HepG2 (cell line): ENCODE measurements around the gene TXNL4B. TPM values are rescaled to one million over a fixed set of nuclear protein-coding genes. Genes with fewer than 3 reads are reported as not detected.
A peak's percentile ranks its signal among the peaks of the same experiment; 100 is the strongest.

Experiments
- FOXO1 ChIP-seq: sonication (generic); formaldehyde crosslinking; IDR thresholded peaks from 2 replicates; pipeline ENCODE4 v1.4.0; 2020; ENCODE audit warnings: missing genetic modification reagents
- ISX ChIP-seq: sonication (generic); formaldehyde crosslinking; conservative IDR thresholded peaks from 2 replicates; pipeline ENCODE4 v1.5.0; 2020; ENCODE audit warnings: missing genetic modification reagents
- KLF13 ChIP-seq: sonication (generic); formaldehyde crosslinking; IDR thresholded peaks from 2 replicates; pipeline ENCODE4 v1.4.0; 2020; ENCODE audit warnings: mild to moderate bottlenecking, missing genetic modification reagents
- MLXIP ChIP-seq: sonication (generic); formaldehyde crosslinking; IDR thresholded peaks from 2 replicates; pipeline ENCODE4 v1.9.0; 2021; ENCODE audit warnings: missing genetic modification reagents, borderline replicate concordance
- MTF1 ChIP-seq: sonication (generic); formaldehyde crosslinking; IDR thresholded peaks from 2 replicates; pipeline ENCODE4 v1.5.0; 2020; ENCODE audit warnings: missing genetic modification reagents
- SNAPC4 ChIP-seq: sonication (generic); formaldehyde crosslinking; IDR thresholded peaks from 2 replicates; pipeline ENCODE4 v1.4.0; 2020; ENCODE audit warnings: mild to moderate bottlenecking, missing genetic modification reagents
- ZFP1 ChIP-seq: IDR thresholded peaks from 2 replicates; pipeline ENCODE4 v1.6.1; 2016
- ZFYVE20 ChIP-seq: sonication (generic); formaldehyde crosslinking; IDR thresholded peaks from 2 replicates; pipeline ENCODE4 v1.8.0; 2023; ENCODE audit warnings: low read depth, mild to moderate bottlenecking, moderate library complexity, missing genetic modification reagents, borderline replicate concordance
- ZNF136 ChIP-seq: sonication (generic); formaldehyde crosslinking; IDR thresholded peaks from 2 replicates; pipeline ENCODE4 v1.8.1; 2022; ENCODE audit warnings: low read depth, mild to moderate bottlenecking, moderate library complexity, missing genetic modification reagents
- ZNF138 ChIP-seq: sonication (generic); formaldehyde crosslinking; IDR thresholded peaks from 2 replicates; pipeline ENCODE4 v1.5.0; 2020; ENCODE audit warnings: mild to moderate bottlenecking, low read depth, missing genetic modification reagents
- ZNF230 ChIP-seq: sonication (generic); formaldehyde crosslinking; IDR thresholded peaks from 2 replicates; pipeline ENCODE4 v1.4.0; 2020; ENCODE audit warnings: mild to moderate bottlenecking, missing genetic modification reagents
- ZNF430 ChIP-seq: sonication (generic); formaldehyde crosslinking; IDR thresholded peaks from 2 replicates; pipeline ENCODE4 v1.9.0; 2021; ENCODE audit warnings: mild to moderate bottlenecking, missing genetic modification reagents
- ZNF460 ChIP-seq: sonication (generic); formaldehyde crosslinking; IDR thresholded peaks from 2 replicates; pipeline ENCODE4 v1.5.1; 2020; ENCODE audit warnings: missing genetic modification reagents, mild to moderate bottlenecking, borderline replicate concordance
- ZNF484 ChIP-seq: sonication (generic); formaldehyde crosslinking; IDR thresholded peaks from 2 replicates; pipeline ENCODE4 v1.5.1; 2020; ENCODE audit warnings: mild to moderate bottlenecking, low read depth, missing genetic modification reagents, borderline replicate concordance
- ZNF557 ChIP-seq: sonication (generic); formaldehyde crosslinking; IDR thresholded peaks from 2 replicates; pipeline ENCODE4 v1.4.0; 2020; ENCODE audit warnings: missing genetic modification reagents
- ZNF687 ChIP-seq: sonication (generic); formaldehyde crosslinking; IDR thresholded peaks from 2 replicates; pipeline ENCODE4 v1.5.1; 2020; ENCODE audit warnings: mild to moderate bottlenecking, missing genetic modification reagents, moderate library complexity
- ZNF720 ChIP-seq: sonication (generic); formaldehyde crosslinking; IDR thresholded peaks from 2 replicates; pipeline ENCODE4 v1.4.0; 2020; ENCODE audit warnings: missing genetic modification reagents
- ZNF75D ChIP-seq: sonication (generic); formaldehyde crosslinking; IDR thresholded peaks from 2 replicates; pipeline ENCODE4 v1.8.1; 2023; ENCODE audit warnings: missing genetic modification reagents, mild to moderate bottlenecking, borderline replicate concordance
- ZNF772 ChIP-seq: sonication (generic); formaldehyde crosslinking; IDR thresholded peaks from 2 replicates; pipeline ENCODE4 v1.5.0; 2020; ENCODE audit warnings: mild to moderate bottlenecking, missing genetic modification reagents
- polyA plus RNA-seq, 8 experiments: library from polyadenylated mRNA; depleted of rRNA in 3 of 8; stranded (reverse) in 7 of 8; unstranded in 1 of 8; fragments of >200 nt; fragmentation: Illumina TruSeq in 4 of 8; extraction: Trizol in 4 of 8; gene quantifications; 2 replicates each; pipeline versions ENCODE4 v1.2.1 to v1.2.3, GENCODE V29; 2011 to 2016; ENCODE audit warnings: low read depth in 4 of 8, missing spikeins in 1 of 8, mixed read lengths in 1 of 8; ENCODE audit not compliant: insufficient read depth in 1 of 8
- total RNA-seq, 5 experiments: library from RNA; depleted of rRNA; stranded (reverse); fragments of >200 nt; fragmentation: Illumina TruSeq; extraction: Trizol; gene quantifications; 2 replicates each; pipeline ENCODE4 v1.2.3, GENCODE V29; 2016; ENCODE audit warnings: low read depth in 1 of 5

The TXNL4B gene
- total and polyA plus RNA-seq, 2 of the 13 experiments (the other 11 are each of a cell fraction or from before 2014, with no cell fraction given), result 17.4 to 18.3 TPM

GRCh38 chr16:72099377-72099818, 6.0 kb upstream of the TXNL4B start (continued):
- TF ChIP-seq ZFP1 (CRISPR knock-in tag) (no peak), ZNF687 (CRISPR knock-in tag) (peak; percentile 44), SNAPC4 (CRISPR knock-in tag) (no peak), ZNF430 (CRISPR knock-in tag) (no peak), ZNF484 (CRISPR knock-in tag) (no peak), FOXO1 (CRISPR knock-in tag) (no peak), ZNF75D (no peak), ZNF460 (no peak), ZFYVE20 (no peak), ZNF720 (no peak), KLF13 (CRISPR knock-in tag) (no peak), ZNF138 (CRISPR knock-in tag) (0 out of 2 replicates have a peak, but pooled peaks have one; percentile 76), MTF1 (CRISPR knock-in tag) (no peak), MLXIP (CRISPR knock-in tag) (no peak), ZNF136 (no peak), ZNF230 (CRISPR knock-in tag) (0 out of 2 replicates have a peak, but pooled peaks have one; percentile 32), ISX (no peak), ZNF772 (CRISPR knock-in tag) (0 out of 2 replicates have a peak, but pooled peaks have one; percentile 65), ZNF557 (CRISPR knock-in tag) (no peak)
